Activated B cell treated with CpG ODN at 0.5 μM for 24 hours (primary cell): ENCODE measurements around the gene TAGLN2. TPM values are rescaled to one million over a fixed set of nuclear protein-coding genes. Genes with fewer than 3 reads are reported as not detected.

Experiments used
- ATAC-seq: fragments of 200-7000 bp; cut with Tn5 transposase; one replicate; pipeline ENCODE4 v1.10.0; 2021; ENCODE audit warnings: low read depth, mild to moderate bottlenecking, moderate library complexity
- CTCF ChIA-PET: fragments of 350-600 bp; sonication (Branson Sonifier 250); formaldehyde crosslinking; loops from one replicate; lab custom pipeline; 2021; ENCODE audit warnings: antibody characterized with exemption; lab: Charles Lee
- POLR2A ChIA-PET: fragments of 350-600 bp; sonication (Branson Sonifier 250); formaldehyde crosslinking; loops from one replicate; lab custom pipeline; 2021; ENCODE audit warnings: antibody characterized with exemption; lab: Charles Lee
- DNase-seq: peaks from one replicate; pipeline ENCODE4 v3.0.0; 2022
- H3K27ac Mint-ChIP-seq: one replicate; pipeline ENCODE4 v1.8.0; 2020; ENCODE audit warnings: mixed read lengths
- H3K27me3 Mint-ChIP-seq: one replicate; pipeline ENCODE4 v1.8.0; 2021; ENCODE audit warnings: mixed read lengths
- H3K36me3 Mint-ChIP-seq: one replicate; pipeline ENCODE4 v1.8.0; 2021; ENCODE audit warnings: low read depth, mixed read lengths
- H3K4me1 Mint-ChIP-seq: one replicate; pipeline ENCODE4 v1.8.0; 2021; ENCODE audit warnings: mixed read lengths
- H3K4me3 Mint-ChIP-seq: one replicate; pipeline ENCODE4 v1.8.0; 2020; ENCODE audit warnings: mild to moderate bottlenecking, mixed read lengths
- H3K9me3 Mint-ChIP-seq: one replicate; pipeline ENCODE4 v1.8.0; 2020; ENCODE audit warnings: mixed read lengths
- CTCF ChIP-seq: fragments of 200-600 bp; IDR thresholded peaks from one replicate; pipeline ENCODE4 v1.8.0; 2022; ENCODE audit warnings: antibody characterized with exemption, mild to moderate bottlenecking
- intact Hi-C: fragments of 100-400 bp; cut with micrococcal nuclease; formaldehyde crosslinking; loops from one replicate; pipeline ENCODE4 v1.15.1; 2024
- total RNA-seq: library from RNA; stranded (reverse); gene quantifications from 2 replicates; pipeline ENCODE4 v1.2.3, GENCODE V29; 2022

TAGLN2 gene
- total RNA-seq, 1 donor from 2014 or later: 327 TPM

GRCh38 chr1:159920651-159921050 lies 4.7 kb downstream of the TAGLN2 start:
- no peaks in the 10 kb centered on the region for H3K27me3 Mint-ChIP-seq
- H3K4me3 Mint-ChIP-seq: peak overlapping the region; percentile 99
- no peaks in the 10 kb centered on the region for H3K9me3 Mint-ChIP-seq
- intact Hi-C loops: loop anchor here (2.0 to 10.0 kb wide), 5 partner anchors 16 to 344 kb away; partner anchors contain the start of genes DCAF8 and IGSF8
- CTCF ChIA-PET: interaction anchor here (0.6 to 1.2 kb wide), 2 partner anchors 87 to 1247 kb away, joined by 3 to 5 read pairs; no protein-coding TSS in a partner anchor
- peaks cover 73% of the 10 kb centered on the region for H3K36me3 Mint-ChIP-seq
- H3K4me1 Mint-ChIP-seq: peaks cover 74% of the 10 kb centered on the region
- no peak for TF ChIP-seq CTCF
- DNase-seq (no peak), ATAC-seq (no peak)
- POLR2A ChIA-PET: interaction anchor here (1.4 kb wide), 1 partner anchor 8 kb away, joined by 5 read pairs; no protein-coding TSS in a partner anchor
- H3K27ac Mint-ChIP-seq: peak overlapping the region; percentile 99

GRCh38 chr1:159920202-159920601 lies 5.1 kb downstream of the TAGLN2 start:
- Mint-ChIP-seq H3K9me3 (no peaks in the 10 kb centered on the region), H3K4me1 (peaks cover 70% of the 10 kb centered on the region), H3K4me3 (no peak overlapping the region), H3K36me3 (peaks cover 72% of the 10 kb centered on the region), H3K27ac (peak overlapping the region; percentile 99), H3K27me3 (no peaks in the 10 kb centered on the region)
- ChIA-PET CTCF (interaction anchor here (0.6 kb wide), 1 partner anchor 1247 kb away, joined by 3 read pairs; no protein-coding TSS in a partner anchor), POLR2A (interaction anchor here (1.4 kb wide), 1 partner anchor 9 kb away, joined by 5 read pairs; no protein-coding TSS in a partner anchor)
- intact Hi-C loops: loop anchor here (2.0 to 10.0 kb wide), 5 partner anchors 17 to 345 kb away; partner anchors contain the start of genes DCAF8 and IGSF8
- TF ChIP-seq CTCF: no peak
- DNase-seq (no peak), ATAC-seq (no peak)

- ATAC-seq (no peak), DNase-seq (no peak)
- ChIA-PET POLR2A (no interaction called here), CTCF (no interaction called here)
- Mint-ChIP-seq H3K36me3 (peaks cover 75% of the 10 kb centered on the region), H3K4me1 (peaks cover 72% of the 10 kb centered on the region), H3K4me3 (no peak overlapping the region), H3K27ac (peak overlapping the region; percentile 99), H3K27me3 (no peaks in the 10 kb centered on the region), H3K9me3 (no peaks in the 10 kb centered on the region)
- intact Hi-C loops: no loop called here
- no peak for TF ChIP-seq CTCF
Observed at GRCh38 chr1:159919236-159919865, 6.0 kb downstream of the TAGLN2 start.

GRCh38 chr1:159918352-159919200 lies 6.7 kb downstream of the TAGLN2 start:
- H3K9me3 Mint-ChIP-seq: no peaks in the 10 kb centered on the region
- H3K27ac Mint-ChIP-seq: peak overlapping the region; percentile 53
- intact Hi-C loops: no loop called here
- no peaks in the 10 kb centered on the region for H3K27me3 Mint-ChIP-seq
- ChIA-PET CTCF (no interaction called here), POLR2A (no interaction called here)
- ATAC-seq: no peak
- TF ChIP-seq CTCF: no peak
- H3K4me3 Mint-ChIP-seq: no peak overlapping the region
- no peak for DNase-seq
- peaks cover 68% of the 10 kb centered on the region for H3K36me3 Mint-ChIP-seq
- peaks cover 72% of the 10 kb centered on the region for H3K4me1 Mint-ChIP-seq
